Measurements from ENCODE around the gene UBQLN4.

UBQLN4 gene

GRCh38 chr1:156055281-156056048 is 1.9 kb upstream of the UBQLN4 start:
- TF ChIP-seq CTCF (IDR thresholded peaks at IDR 0.05) = no peak
- Histone ChIP-seq H3K27ac (peak overlapping the region; percentile 84 to 96), H3K27me3 (no peaks in the 10 kb centered on the region), H3K4me3 (peak overlapping the region; percentile 72 to 88), H3K36me3 (peaks cover 0 to 26% (median 10%) of the 10 kb centered on the region in 3 donors), H3K9me3 (no peaks in the 10 kb centered on the region), H3K4me1 (peaks cover 0 to 35% (median 20%) of the 10 kb centered on the region in 4 donors)
- no peak for DNase-seq
- intact Hi-C loops (cut with DNase I; ENCODE audit: low total_unique reads) = no loop called here

- Histone ChIP-seq H3K4me3 (peak within 1 kb of the TSS; percentile 72 to 88), H3K36me3 (peaks cover 0 to 34% (median 18%) of the 10 kb centered on the region in 3 donors), H3K4me1 (peaks cover 0 to 35% (median 20%) of the 10 kb centered on the region in 4 donors), H3K27me3 (no peaks in the 10 kb centered on the region), H3K9me3 (no peaks in the 10 kb centered on the region), H3K27ac (peak within 1 kb of the TSS; percentile 84 to 96)
- peak; percentile 99 for DNase-seq
- no peak for TF ChIP-seq CTCF (IDR thresholded peaks at IDR 0.05)
- intact Hi-C loops (cut with DNase I; ENCODE audit: low total_unique reads) = no loop called here
Observed at GRCh38 chr1:156054500-156055280, 1.1 kb upstream of the UBQLN4 start, which contains the start of gene LAMTOR2. Gene LAMTOR2, plus strand, starts transcription at chr1:156054782. Its CDS starts 108 bp downstream, at chr1:156054890.

- Histone ChIP-seq H3K4me1 (peaks cover 0 to 35% (median 20%) of the 10 kb centered on the region in 4 donors), H3K36me3 (peaks cover 0 to 43% (median 23%) of the 10 kb centered on the region in 3 donors), H3K9me3 (no peaks in the 10 kb centered on the region), H3K4me3 (peak overlapping the region; percentile 72 to 88), H3K27me3 (no peaks in the 10 kb centered on the region), H3K27ac (peak overlapping the region; percentile 84 to 96)
- peak; percentile 48 to 77 for DNase-seq
- no peak for TF ChIP-seq CTCF (IDR thresholded peaks at IDR 0.05)
- intact Hi-C loops (cut with DNase I; ENCODE audit: low total_unique reads) = no loop called here
Observed at GRCh38 chr1:156052862-156053767, 483 bp downstream of the UBQLN4 start.

GRCh38 chr1:156051011-156051725 is 2.4 kb downstream of the UBQLN4 start:
- TF ChIP-seq CTCF (IDR thresholded peaks at IDR 0.05) = no peak
- DNase-seq = no peak
- H3K4me3 ChIP-seq = no peak overlapping the region
- no peak overlapping the region for H3K27ac ChIP-seq
- peaks cover 5 to 42% (median 21%) of the 10 kb centered on the region in 3 donors for H3K36me3 ChIP-seq
- H3K4me1 ChIP-seq = peaks cover 0 to 29% (median 16%) of the 10 kb centered on the region in 4 donors
- intact Hi-C loops (cut with DNase I; ENCODE audit: low total_unique reads) = no loop called here
- H3K9me3 ChIP-seq = no peaks in the 10 kb centered on the region
- H3K27me3 ChIP-seq = no peaks in the 10 kb centered on the region
